GM12878 (cell line): ENCODE results near the gene CD82. TPM values are rescaled to one million over a fixed set of nuclear protein-coding genes. Genes with fewer than 3 reads are reported as not detected.

Source experiments
- ATAC-seq: fragments of 200-7000 bp; cut with Tn5 transposase; 3 replicates; pipeline ENCODE4 v1.9.1; 2020; ENCODE audit warnings: mild to moderate bottlenecking, moderate library complexity
- BruUV-seq: library from RNA; stranded (reverse); fragments of 400-500 nt; replicated peaks from 2 replicates; lab custom pipeline; 2021; lab: Mats Ljungman, UMichigan
- CTCF ChIA-PET: fragments of 300-600 bp; sonication (Branson Sonifier 250); formaldehyde crosslinking; extraction: SDS; loops from one replicate; lab custom pipeline; 2021; ENCODE audit warnings: inconsistent platforms; lab: Yijun Ruan, JAX
- POLR2A ChIA-PET: fragments of 350-600 bp; formaldehyde crosslinking; extraction: SDS; loops from one replicate; lab custom pipeline; 2021; ENCODE audit warnings: inconsistent platforms; lab: Charles Lee
- RAD21 ChIA-PET: fragments of 300-600 bp; sonication (Branson Sonifier 250); formaldehyde crosslinking; loops from one replicate; lab custom pipeline; 2023; ENCODE audit warnings: antibody characterized with exemption; ENCODE audit not compliant: unreplicated experiment; lab: Charles Lee
- SMC1A ChIA-PET: fragments of 300-600 bp; sonication (Branson Sonifier 250); formaldehyde crosslinking; loops from one replicate; lab custom pipeline; 2023; ENCODE audit not compliant: unreplicated experiment, uncharacterized antibody; lab: Charles Lee
- DNase-seq: peaks from one replicate; pipeline ENCODE4 v3.0.0-alpha.2; 2011; ENCODE audit warnings: low read depth, low spot score
- FAIRE-seq: peaks from 3 replicates; lab custom pipeline; 2011; peaks lifted over from hg19 to GRCh38; lab: Jason Lieb, UNC
- H2AFZ ChIP-seq: 2 replicates; pipeline ENCODE4 v1.6.0; 2011; ENCODE audit warnings: low read depth, low read length, control low read depth; ENCODE audit not compliant: control insufficient read depth
- H3K27ac ChIP-seq: 2 replicates; pipeline ENCODE4 v1.5.1; 2011; ENCODE audit warnings: control low read depth; ENCODE audit not compliant: control insufficient read depth, insufficient read depth
- H3K27me3 ChIP-seq, 2 experiments: replicated peaks in 1 of 2; 2 replicates each; pipeline versions ENCODE4 v1.6.0 to v1.6.1; 2011; ENCODE audit warnings: low read length in 1 of 2; ENCODE audit not compliant: control insufficient read depth in 2 of 2, insufficient read depth in 2 of 2
- H3K36me3 ChIP-seq, 2 experiments: 2 replicates each; pipeline ENCODE4 v1.5.1; 2011; ENCODE audit warnings: low read length in 1 of 2; ENCODE audit not compliant: control insufficient read depth in 2 of 2, insufficient read depth in 2 of 2
- H3K4me1 ChIP-seq: 2 replicates; pipeline ENCODE4 v1.6.1; 2011; ENCODE audit warnings: mild to moderate bottlenecking, low read length, moderate library complexity, mixed read lengths; ENCODE audit not compliant: control insufficient read depth, insufficient read depth
- H3K4me2 ChIP-seq: 2 replicates; pipeline ENCODE4 v1.6.0; 2011; ENCODE audit warnings: control low read depth; ENCODE audit not compliant: control insufficient read depth, insufficient read depth
- H3K4me3 ChIP-seq: fragments of 200-600 bp; sonication (generic); 2 replicates; pipeline ENCODE4 v1.5.1; 2016
- H3K79me2 ChIP-seq: 2 replicates; pipeline ENCODE4 v1.6.0; 2011; ENCODE audit warnings: low read length; ENCODE audit not compliant: control insufficient read depth, insufficient read depth
- H3K9ac ChIP-seq: 2 replicates; pipeline ENCODE4 v1.8.0; 2011; ENCODE audit warnings: low read length, control low read depth, mixed read lengths; ENCODE audit not compliant: control insufficient read depth, insufficient read depth
- H3K9me3 ChIP-seq: replicated peaks from 3 replicates; pipeline ENCODE4 v1.5.1; 2011; ENCODE audit warnings: mild to moderate bottlenecking, low read length; ENCODE audit not compliant: control insufficient read depth, insufficient read depth
- H4K20me1 ChIP-seq: 2 replicates; pipeline ENCODE4 v1.6.0; 2011; ENCODE audit not compliant: control insufficient read depth, insufficient read depth
- ATF7 ChIP-seq: fragments of 450-650 bp; IDR thresholded peaks from 2 replicates; pipeline ENCODE4 v1.6.1; 2016; ENCODE audit warnings: low read depth, mild to moderate bottlenecking
- CBX3 ChIP-seq: fragments of 200-600 bp; sonication (generic); IDR thresholded peaks from 2 replicates; pipeline ENCODE4 v1.6.1; 2016; ENCODE audit warnings: low read depth, borderline replicate concordance
- CBX5 ChIP-seq: sonication (generic); IDR thresholded peaks from 2 replicates; pipeline ENCODE4 v1.6.1; 2016; ENCODE audit warnings: low read depth, moderate library complexity, mild to moderate bottlenecking, inconsistent platforms
- HCFC1 ChIP-seq: fragments of 150-350 bp; IDR thresholded peaks from 2 replicates; pipeline ENCODE4 v1.6.1; 2014; ENCODE audit warnings: low read length
- NFXL1 ChIP-seq: fragments of 450-650 bp; IDR thresholded peaks from 2 replicates; pipeline ENCODE4 v1.6.1; 2017; ENCODE audit warnings: antibody characterized with exemption, mild to moderate bottlenecking, borderline replicate concordance
- NR2C1 ChIP-seq: fragments of 450-650 bp; IDR thresholded peaks from 2 replicates; pipeline ENCODE4 v1.6.1; 2017; ENCODE audit warnings: antibody characterized with exemption, mild to moderate bottlenecking, moderate library complexity
- POLR2AphosphoS2 ChIP-seq: IDR thresholded peaks from 2 replicates; pipeline ENCODE4 v1.6.1; 2011; ENCODE audit warnings: low read depth, mild to moderate bottlenecking, low read length, improper control_type of control experiment, moderate library complexity
- SMARCA5 ChIP-seq: fragments of 450-650 bp; IDR thresholded peaks from 2 replicates; pipeline ENCODE4 v1.6.1; 2017; ENCODE audit warnings: mild to moderate bottlenecking
- SMC3 ChIP-seq: IDR thresholded peaks from 2 replicates; pipeline ENCODE4 v1.6.1; 2011; ENCODE audit warnings: low read length, improper control_type of control experiment, borderline replicate concordance
- TAF1 ChIP-seq: IDR thresholded peaks from 2 replicates; pipeline ENCODE4 v1.6.1; 2011; ENCODE audit warnings: mild to moderate bottlenecking, low read depth, low read length, borderline replicate concordance
- TCF12 ChIP-seq: IDR thresholded peaks from 2 replicates; pipeline ENCODE4 v1.6.1; 2011; ENCODE audit warnings: low read depth, mild to moderate bottlenecking, low read length
- WGBS: methylation state at CpG from one replicate; pipeline ENCODE4 v1.1.6; 2016; ENCODE audit warnings: low lambda C conversion rate; ENCODE audit not compliant: insufficient replicate concordance, insufficient coverage; ENCODE audit errors: missing lambda C conversion rate; 5-methylcytosine and 5-hydroxymethylcytosine counted together
- in situ Hi-C: fragments of 300-500 bp; cut with MboI; formaldehyde crosslinking; loops from 9 replicates; pipeline ENCODE4 v1.14.3; 2018; ENCODE audit warnings: mixed read lengths
- intact Hi-C: fragments of 100-400 bp; cut with micrococcal nuclease; formaldehyde crosslinking; loops from one replicate; pipeline ENCODE4 v1.14.2; 2022; ENCODE audit not compliant: unreplicated experiment
- polyA plus RNA-seq, 11 experiments: library from polyadenylated mRNA; depleted of rRNA in 4 of 11; unstranded in 6 of 11; stranded (reverse) in 5 of 11; fragments of >200 nt; fragmentation: Nextera tagmentation in 4 of 11; fragmentation: Illumina TruSeq in 1 of 11; extraction: Ambion mirVana in 4 of 11; extraction: Trizol in 1 of 11; gene quantifications; 1 replicate in 1 of 11; 2 replicates in 10 of 11; pipeline versions ENCODE4 v1.2.1 to v1.2.3, GENCODE V29; 2011 to 2016; ENCODE audit warnings: inconsistent platforms in 2 of 11, missing spikeins in 2 of 11, low read depth in 1 of 11
- total RNA-seq, 4 experiments: library from RNA; depleted of rRNA in 3 of 4; stranded (reverse); fragments of >200 nt in 3 of 4; fragmentation: Illumina TruSeq in 1 of 4; extraction: Trizol in 1 of 4; gene quantifications; 2 replicates each; pipeline versions ENCODE4 v1.2.1 to v1.2.3, GENCODE V29; 2013 to 2021
- TF ChIP-seq, protein P1 (sequence below): IDR thresholded peaks from 2 replicates; pipeline ENCODE4 v1.6.1; 2012; ENCODE audit warnings: mild to moderate bottlenecking, low read depth, low read length
- TF ChIP-seq, protein P2 (sequence below): fragments of 150-350 bp; IDR thresholded peaks from 2 replicates; pipeline ENCODE4 v1.6.1; 2016; ENCODE audit warnings: low read depth, low read length
- TF ChIP-seq, protein P3 (sequence below): fragments of 450-650 bp; conservative IDR thresholded peaks from 2 replicates; pipeline ENCODE4 v1.6.1; 2017; ENCODE audit warnings: mild to moderate bottlenecking, moderate library complexity

Gene CD82
- total and polyA plus RNA-seq, 10 of the 15 experiments (the other 5 are each of a cell fraction or from before 2014, with no cell fraction given): 5.2 to 180 (median 84.7) TPM

DNA sequence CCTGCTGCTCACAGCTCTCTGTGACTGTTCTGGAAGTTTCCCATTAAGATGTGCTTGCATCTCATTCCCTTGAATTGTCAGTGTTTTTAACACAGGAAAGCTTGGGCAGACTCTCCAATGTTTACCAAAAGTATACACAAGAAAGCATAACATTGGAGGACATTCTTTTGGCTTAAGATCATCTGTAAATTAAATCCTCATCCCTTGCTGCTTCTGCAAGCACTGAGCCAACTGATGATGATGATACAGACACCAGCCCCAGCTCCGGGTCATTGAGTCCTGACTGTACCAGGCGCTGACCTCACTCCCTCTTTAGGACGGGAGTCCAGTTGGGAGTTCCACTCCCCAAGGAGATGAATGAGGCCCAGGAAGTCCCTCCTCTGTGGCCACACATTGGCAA lies 23.8 kb downstream of the CD82 start:
- no peak for ATAC-seq
- H2AFZ ChIP-seq: no peak overlapping the region
- no peaks in the 10 kb centered on the region for H3K9me3 ChIP-seq
- ChIA-PET RAD21 (interaction anchor here (1.3 kb wide), 1 partner anchor 22 kb away, joined by 3 read pairs; no protein-coding TSS in a partner anchor), SMC1A (interaction anchor here (0.9 to 1.6 kb wide), 4 partner anchors 9 to 28 kb away, joined by 3 to 4 read pairs (median 3); no protein-coding TSS in a partner anchor), POLR2A (interaction anchor here (0.8 to 21.2 kb wide), 3 partner anchors 8 to 23 kb away, joined by 3 to 434 read pairs (median 3); partner anchors contain the start of gene CD82), CTCF (interaction anchor here (0.9 to 1.0 kb wide), 2 partner anchors 12 to 20 kb away, joined by 3 read pairs; no protein-coding TSS in a partner anchor)
- peaks cover 13 to 23% of the 10 kb centered on the region in 2 experiments for H3K36me3 ChIP-seq
- H3K9ac ChIP-seq: no peak overlapping the region
- BruUV-seq: TSS peak; percentile 32
- H3K27me3 ChIP-seq: no peaks in the 10 kb centered on the region
- no peak overlapping the region for H3K4me3 ChIP-seq
- H3K4me2 ChIP-seq: no peak overlapping the region
- no peak overlapping the region for H3K27ac ChIP-seq
- peaks cover 8% of the 10 kb centered on the region for H3K79me2 ChIP-seq
- intact Hi-C loops (no loop called here), in situ Hi-C loops (loop anchor here (25.0 kb wide), 1 partner anchor 1227 kb away; the partner anchor contains the start of gene TTC17)
- H4K20me1 ChIP-seq: no peaks in the 10 kb centered on the region; the same call in 1 of the 2 replicates
- WGBS: 98% methylated on average over 3 of the region's 3 CpGs
- TF ChIP-seq, protein P1, sequence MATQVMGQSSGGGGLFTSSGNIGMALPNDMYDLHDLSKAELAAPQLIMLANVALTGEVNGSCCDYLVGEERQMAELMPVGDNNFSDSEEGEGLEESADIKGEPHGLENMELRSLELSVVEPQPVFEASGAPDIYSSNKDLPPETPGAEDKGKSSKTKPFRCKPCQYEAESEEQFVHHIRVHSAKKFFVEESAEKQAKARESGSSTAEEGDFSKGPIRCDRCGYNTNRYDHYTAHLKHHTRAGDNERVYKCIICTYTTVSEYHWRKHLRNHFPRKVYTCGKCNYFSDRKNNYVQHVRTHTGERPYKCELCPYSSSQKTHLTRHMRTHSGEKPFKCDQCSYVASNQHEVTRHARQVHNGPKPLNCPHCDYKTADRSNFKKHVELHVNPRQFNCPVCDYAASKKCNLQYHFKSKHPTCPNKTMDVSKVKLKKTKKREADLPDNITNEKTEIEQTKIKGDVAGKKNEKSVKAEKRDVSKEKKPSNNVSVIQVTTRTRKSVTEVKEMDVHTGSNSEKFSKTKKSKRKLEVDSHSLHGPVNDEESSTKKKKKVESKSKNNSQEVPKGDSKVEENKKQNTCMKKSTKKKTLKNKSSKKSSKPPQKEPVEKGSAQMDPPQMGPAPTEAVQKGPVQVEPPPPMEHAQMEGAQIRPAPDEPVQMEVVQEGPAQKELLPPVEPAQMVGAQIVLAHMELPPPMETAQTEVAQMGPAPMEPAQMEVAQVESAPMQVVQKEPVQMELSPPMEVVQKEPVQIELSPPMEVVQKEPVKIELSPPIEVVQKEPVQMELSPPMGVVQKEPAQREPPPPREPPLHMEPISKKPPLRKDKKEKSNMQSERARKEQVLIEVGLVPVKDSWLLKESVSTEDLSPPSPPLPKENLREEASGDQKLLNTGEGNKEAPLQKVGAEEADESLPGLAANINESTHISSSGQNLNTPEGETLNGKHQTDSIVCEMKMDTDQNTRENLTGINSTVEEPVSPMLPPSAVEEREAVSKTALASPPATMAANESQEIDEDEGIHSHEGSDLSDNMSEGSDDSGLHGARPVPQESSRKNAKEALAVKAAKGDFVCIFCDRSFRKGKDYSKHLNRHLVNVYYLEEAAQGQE: no peak
- TF ChIP-seq CBX3 (no peak), TCF12 (no peak), POLR2AphosphoS2 (no peak), HCFC1 (no peak), CBX5 (no peak), NR2C1 (no peak), SMC3 (no peak), ATF7 (no peak), SMARCA5 (no peak), NFXL1 (no peak), TAF1 (no peak)
- TF ChIP-seq, protein P2, sequence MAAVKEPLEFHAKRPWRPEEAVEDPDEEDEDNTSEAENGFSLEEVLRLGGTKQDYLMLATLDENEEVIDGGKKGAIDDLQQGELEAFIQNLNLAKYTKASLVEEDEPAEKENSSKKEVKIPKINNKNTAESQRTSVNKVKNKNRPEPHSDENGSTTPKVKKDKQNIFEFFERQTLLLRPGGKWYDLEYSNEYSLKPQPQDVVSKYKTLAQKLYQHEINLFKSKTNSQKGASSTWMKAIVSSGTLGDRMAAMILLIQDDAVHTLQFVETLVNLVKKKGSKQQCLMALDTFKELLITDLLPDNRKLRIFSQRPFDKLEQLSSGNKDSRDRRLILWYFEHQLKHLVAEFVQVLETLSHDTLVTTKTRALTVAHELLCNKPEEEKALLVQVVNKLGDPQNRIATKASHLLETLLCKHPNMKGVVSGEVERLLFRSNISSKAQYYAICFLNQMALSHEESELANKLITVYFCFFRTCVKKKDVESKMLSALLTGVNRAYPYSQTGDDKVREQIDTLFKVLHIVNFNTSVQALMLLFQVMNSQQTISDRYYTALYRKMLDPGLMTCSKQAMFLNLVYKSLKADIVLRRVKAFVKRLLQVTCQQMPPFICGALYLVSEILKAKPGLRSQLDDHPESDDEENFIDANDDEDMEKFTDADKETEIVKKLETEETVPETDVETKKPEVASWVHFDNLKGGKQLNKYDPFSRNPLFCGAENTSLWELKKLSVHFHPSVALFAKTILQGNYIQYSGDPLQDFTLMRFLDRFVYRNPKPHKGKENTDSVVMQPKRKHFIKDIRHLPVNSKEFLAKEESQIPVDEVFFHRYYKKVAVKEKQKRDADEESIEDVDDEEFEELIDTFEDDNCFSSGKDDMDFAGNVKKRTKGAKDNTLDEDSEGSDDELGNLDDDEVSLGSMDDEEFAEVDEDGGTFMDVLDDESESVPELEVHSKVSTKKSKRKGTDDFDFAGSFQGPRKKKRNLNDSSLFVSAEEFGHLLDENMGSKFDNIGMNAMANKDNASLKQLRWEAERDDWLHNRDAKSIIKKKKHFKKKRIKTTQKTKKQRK: no peak
- TF ChIP-seq, protein P3, sequence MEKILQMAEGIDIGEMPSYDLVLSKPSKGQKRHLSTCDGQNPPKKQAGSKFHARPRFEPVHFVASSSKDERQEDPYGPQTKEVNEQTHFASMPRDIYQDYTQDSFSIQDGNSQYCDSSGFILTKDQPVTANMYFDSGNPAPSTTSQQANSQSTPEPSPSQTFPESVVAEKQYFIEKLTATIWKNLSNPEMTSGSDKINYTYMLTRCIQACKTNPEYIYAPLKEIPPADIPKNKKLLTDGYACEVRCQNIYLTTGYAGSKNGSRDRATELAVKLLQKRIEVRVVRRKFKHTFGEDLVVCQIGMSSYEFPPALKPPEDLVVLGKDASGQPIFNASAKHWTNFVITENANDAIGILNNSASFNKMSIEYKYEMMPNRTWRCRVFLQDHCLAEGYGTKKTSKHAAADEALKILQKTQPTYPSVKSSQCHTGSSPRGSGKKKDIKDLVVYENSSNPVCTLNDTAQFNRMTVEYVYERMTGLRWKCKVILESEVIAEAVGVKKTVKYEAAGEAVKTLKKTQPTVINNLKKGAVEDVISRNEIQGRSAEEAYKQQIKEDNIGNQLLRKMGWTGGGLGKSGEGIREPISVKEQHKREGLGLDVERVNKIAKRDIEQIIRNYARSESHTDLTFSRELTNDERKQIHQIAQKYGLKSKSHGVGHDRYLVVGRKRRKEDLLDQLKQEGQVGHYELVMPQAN: no peak
- DNase-seq: no peak
- peaks cover 6% of the 10 kb centered on the region for H3K4me1 ChIP-seq
- FAIRE-seq: no peak
